Karpas-422 (cell line): ENCODE results near the gene COPS6. TPM values are rescaled to one million over a fixed set of nuclear protein-coding genes. Genes with fewer than 3 reads are reported as not detected.

Experiments
- DNase-seq: peaks from one replicate; pipeline ENCODE4 v3.0.0-alpha.2; 2015
- H2AFZ ChIP-seq: fragments of 200-600 bp; sonication (generic); 2 replicates; pipeline ENCODE4 v1.6.1; 2014; ENCODE audit warnings: antibody characterized with exemption, low read length, mixed read lengths
- H3K27ac ChIP-seq: fragments of 200-600 bp; sonication (generic); 2 replicates; pipeline ENCODE4 v1.5.1; 2014; ENCODE audit warnings: mild to moderate bottlenecking, low read length, moderate library complexity
- H3K27me3 ChIP-seq: fragments of 200-600 bp; sonication (generic); 2 replicates; pipeline ENCODE4 v1.6.1; 2014; ENCODE audit warnings: low read length, mixed read lengths
- H3K36me3 ChIP-seq: fragments of 200-600 bp; sonication (generic); 2 replicates; pipeline ENCODE4 v1.6.1; 2014; ENCODE audit warnings: low read length, mixed read lengths; ENCODE audit not compliant: insufficient read depth
- H3K4me1 ChIP-seq: fragments of 200-600 bp; sonication (generic); 2 replicates; pipeline ENCODE4 v1.6.1; 2014; ENCODE audit warnings: mild to moderate bottlenecking, low read length, mixed read lengths
- H3K4me2 ChIP-seq: fragments of 200-600 bp; sonication (generic); 2 replicates; pipeline ENCODE4 v1.6.1; 2014; ENCODE audit warnings: low read length, low read depth, mild to moderate bottlenecking; ENCODE audit not compliant: poor library complexity, severe bottlenecking
- H3K4me3 ChIP-seq: fragments of 200-600 bp; sonication (generic); 2 replicates; pipeline ENCODE4 v1.5.1; 2014; ENCODE audit warnings: mild to moderate bottlenecking, antibody characterized with exemption, low read length, mixed read lengths
- H3K79me2 ChIP-seq: fragments of 200-600 bp; sonication (generic); 2 replicates; pipeline ENCODE4 v1.6.1; 2014; ENCODE audit warnings: mild to moderate bottlenecking, low read length, mixed read lengths
- H3K9ac ChIP-seq: fragments of 200-600 bp; sonication (generic); 2 replicates; pipeline ENCODE4 v1.6.0; 2014; ENCODE audit warnings: low read length
- H3K9me2 ChIP-seq: fragments of 200-600 bp; sonication (generic), shearing (Covaris generic); replicated peaks from 2 replicates; pipeline ENCODE4 v1.6.0; 2014; ENCODE audit warnings: mild to moderate bottlenecking, low read length, moderate library complexity; ENCODE audit not compliant: insufficient read depth
- H3K9me3 ChIP-seq: fragments of 300-700, 200-600 bp; sonication (generic); 2 replicates; pipeline ENCODE4 v1.6.1; 2014; ENCODE audit warnings: low read length, mixed read lengths
- H4K20me1 ChIP-seq: fragments of 200-600 bp; sonication (generic); 2 replicates; pipeline ENCODE4 v1.6.1; 2014; ENCODE audit warnings: mild to moderate bottlenecking, antibody characterized with exemption, low read length, low read depth; ENCODE audit not compliant: insufficient read depth
- small RNA-seq: library from RNA; depleted of rRNA; stranded (forward); fragments of <200 nt; gene quantifications from one replicate; pipeline ENCODE3, GENCODE V24; 2014
- total RNA-seq: library from RNA; depleted of rRNA; stranded (reverse); fragments of >200 nt; shearing (Covaris generic); gene quantifications from 2 replicates; pipeline ENCODE4 v1.2.3, GENCODE V29; 2014; ENCODE audit warnings: low replicate concordance; rRNA removed

COPS6 gene
- total RNA-seq, 1 experiment from 2014 or later = 52.7 TPM

- peak; percentile 88 for DNase-seq
- H3K4me3 ChIP-seq = no peak overlapping the region
These were observed 42.1 kb downstream of the COPS6 start for GRCh38 chr7:100130608-100131453.

GRCh38 chr7:100132126-100132525, 43.4 kb downstream of the COPS6 start:
- peaks cover 17% of the 10 kb centered on the region for H3K4me1 ChIP-seq
- H2AFZ ChIP-seq = no peak overlapping the region
- no peaks in the 10 kb centered on the region for H3K9me2 ChIP-seq
- no peaks in the 10 kb centered on the region for H3K9me3 ChIP-seq
- DNase-seq = no peak
- H3K27me3 ChIP-seq = no peaks in the 10 kb centered on the region
- H3K4me2 ChIP-seq = no peak overlapping the region
- H3K36me3 ChIP-seq = no peaks in the 10 kb centered on the region
- no peak overlapping the region for H3K9ac ChIP-seq
- H4K20me1 ChIP-seq = no peaks in the 10 kb centered on the region
- no peaks in the 10 kb centered on the region for H3K79me2 ChIP-seq
- no peak overlapping the region for H3K4me3 ChIP-seq
- H3K27ac ChIP-seq = no peak overlapping the region

More at GRCh38 chr7:100130608-100131453, 42.1 kb downstream of the COPS6 start:
- H3K27me3 ChIP-seq = no peaks in the 10 kb centered on the region
- no peaks in the 10 kb centered on the region for H3K36me3 ChIP-seq
- H3K79me2 ChIP-seq = peaks cover 4% of the 10 kb centered on the region; the same call in 1 of the 2 replicates
- peaks cover 18% of the 10 kb centered on the region for H3K4me1 ChIP-seq
- H3K9me2 ChIP-seq = no peaks in the 10 kb centered on the region
- H2AFZ ChIP-seq = peak overlapping the region; percentile 79
- no peak overlapping the region for H3K27ac ChIP-seq
- H3K4me2 ChIP-seq = peak overlapping the region; percentile 57
- H4K20me1 ChIP-seq = no peaks in the 10 kb centered on the region
- peak overlapping the region; percentile 32; the same call in 1 of the 2 replicates for H3K9ac ChIP-seq
- H3K9me3 ChIP-seq = no peaks in the 10 kb centered on the region

GRCh38 chr7:100132697-100133151, 44.0 kb downstream of the COPS6 start:
- H2AFZ ChIP-seq = no peak overlapping the region
- peak; percentile 83 for DNase-seq
- peaks cover 12% of the 10 kb centered on the region for H3K4me1 ChIP-seq
- H3K27me3 ChIP-seq = no peaks in the 10 kb centered on the region
- no peaks in the 10 kb centered on the region for H4K20me1 ChIP-seq
- no peaks in the 10 kb centered on the region for H3K9me2 ChIP-seq
- H3K27ac ChIP-seq = no peak overlapping the region
- H3K4me3 ChIP-seq = no peak overlapping the region
- H3K4me2 ChIP-seq = no peak overlapping the region
- no peaks in the 10 kb centered on the region for H3K79me2 ChIP-seq
- no peaks in the 10 kb centered on the region for H3K36me3 ChIP-seq
- no peaks in the 10 kb centered on the region for H3K9me3 ChIP-seq
- H3K9ac ChIP-seq = no peak overlapping the region

GRCh38 chr7:100137851-100138760, 49.3 kb downstream of the COPS6 start:
- Histone ChIP-seq H3K9me3 (no peaks in the 10 kb centered on the region), H3K4me3 (no peak overlapping the region), H3K79me2 (no peaks in the 10 kb centered on the region), H3K36me3 (no peaks in the 10 kb centered on the region), H3K4me1 (peaks cover 8% of the 10 kb centered on the region), H3K4me2 (peak overlapping the region; percentile 36), H2AFZ (no peak overlapping the region), H3K9me2 (no peaks in the 10 kb centered on the region), H3K27me3 (no peaks in the 10 kb centered on the region), H3K27ac (no peak overlapping the region), H4K20me1 (no peaks in the 10 kb centered on the region), H3K9ac (no peak overlapping the region)
- no peak for DNase-seq

- Histone ChIP-seq H3K9me2 (no peaks in the 10 kb centered on the region), H3K4me1 (peaks cover 8% of the 10 kb centered on the region), H3K9me3 (no peaks in the 10 kb centered on the region), H3K27ac (no peak overlapping the region), H3K79me2 (no peaks in the 10 kb centered on the region), H4K20me1 (no peaks in the 10 kb centered on the region), H3K27me3 (no peaks in the 10 kb centered on the region), H3K4me3 (no peak overlapping the region), H3K9ac (no peak overlapping the region), H3K36me3 (no peaks in the 10 kb centered on the region), H3K4me2 (no peak overlapping the region), H2AFZ (no peak overlapping the region)
- DNase-seq = no peak
These were observed 52.8 kb downstream of the COPS6 start for GRCh38 chr7:100141555-100141949.

Small RNA genes lying within 50 kb of the gene (small RNA-seq; reads per million reads assigned to genes)
- 120 reads per million, percentile 99 among the genes with 10 or more reads in this experiment for gene MIR106B
- 935 reads per million, percentile 100 among the genes with 10 or more reads in this experiment for gene MIR25
- 529 reads per million, percentile 100 among the genes with 10 or more reads in this experiment for gene MIR93

Other genes starting within 250 kb of the COPS6 start
- not detected in 2 replicates for gene OR2AE1, start 211.9 kb upstream of the COPS6 start, total RNA-seq
- 20.9 and 25.2 TPM in 2 replicates for gene TRIM4, start 169.4 kb upstream of the COPS6 start, total RNA-seq
- gene GJC3, start 159.3 kb upstream of the COPS6 start, total RNA-seq = 0.47 TPM in 1 of 2 replicates, not detected in the other
- gene AZGP1, start 112.9 kb upstream of the COPS6 start, total RNA-seq = 1.0 and 2.0 TPM in 2 replicates
- gene ZKSCAN1, start 73.4 kb upstream of the COPS6 start, total RNA-seq = 21.3 and 22.1 TPM in 2 replicates
- 6.1 and 16.6 TPM in 2 replicates for gene ZSCAN21, start 39.2 kb upstream of the COPS6 start, total RNA-seq
- 17.6 and 20.8 TPM in 2 replicates for gene ZNF3, start 7.2 kb upstream of the COPS6 start, total RNA-seq
- 109 and 175 TPM in 2 replicates for gene MCM7, start 12.4 kb downstream of the COPS6 start, total RNA-seq
- gene AP4M1, start 12.7 kb downstream of the COPS6 start, total RNA-seq = 3.6 and 14.5 TPM in 2 replicates
- gene TAF6, start 30.4 kb downstream of the COPS6 start, total RNA-seq = 30.6 and 34.3 TPM in 2 replicates
- gene CNPY4, start 30.7 kb downstream of the COPS6 start, total RNA-seq = 13.0 and 16.6 TPM in 2 replicates
- 1.4 TPM in 1 of 2 replicates, not detected in the other for gene MBLAC1, start 38.0 kb downstream of the COPS6 start, total RNA-seq
- 171 and 292 TPM in 2 replicates for gene LAMTOR4, start 59.9 kb downstream of the COPS6 start, total RNA-seq
- gene TRAPPC14, start 69.8 kb downstream of the COPS6 start, total RNA-seq = 15.8 and 23.3 TPM in 2 replicates
- gene GAL3ST4, start 79.6 kb downstream of the COPS6 start, total RNA-seq = 0.11 TPM in 1 of 2 replicates, not detected in the other
- gene GPC2, start 88.4 kb downstream of the COPS6 start, total RNA-seq = 1.9 and 5.3 TPM in 2 replicates
- gene STAG3, start 88.9 kb downstream of the COPS6 start, total RNA-seq = 8.1 and 22.1 TPM in 2 replicates
- gene PVRIG, start 131.0 kb downstream of the COPS6 start, total RNA-seq = 1.6 and 2.7 TPM in 2 replicates
- not detected in 2 replicates for gene SPDYE3, start 218.7 kb downstream of the COPS6 start, total RNA-seq